ENCODE measurements around the gene LRRC23.
A peak's percentile ranks its signal among the peaks of the same experiment; 100 is the strongest.

LRRC23 gene

GRCh38 chr12:6919588-6919987 lies 15.0 kb downstream of the LRRC23 start:
- no peak overlapping the region for H2AFZ ChIP-seq (ENCODE audit: low read depth, low read length)
- H3K9me3 ChIP-seq (ENCODE audit: low read length) = no peaks in the 10 kb centered on the region
- H3K4me3 ChIP-seq (ENCODE audit: low read length) = no peak overlapping the region
- peaks cover 10% of the 10 kb centered on the region for H3K36me3 ChIP-seq (ENCODE audit: insufficient read depth, low read length)
- no peaks in the 10 kb centered on the region for H3K27me3 ChIP-seq (ENCODE audit: insufficient read depth, low read length)
- peaks cover 27% of the 10 kb centered on the region for H3K4me1 ChIP-seq (ENCODE audit: insufficient read depth, low read length)

- Histone ChIP-seq H2AFZ (ENCODE audit: low read depth, low read length) (no peak overlapping the region), H3K4me3 (ENCODE audit: low read length) (no peak overlapping the region), H3K27me3 (ENCODE audit: insufficient read depth, low read length) (no peaks in the 10 kb centered on the region), H3K4me1 (ENCODE audit: insufficient read depth, low read length) (peaks cover 37% of the 10 kb centered on the region), H3K36me3 (ENCODE audit: insufficient read depth, low read length) (peaks cover 10% of the 10 kb centered on the region), H3K9me3 (ENCODE audit: low read length) (no peaks in the 10 kb centered on the region)
These were observed 16.9 kb downstream of the LRRC23 start for GRCh38 chr12:6921539-6921938.

- Histone ChIP-seq H3K9me3 (ENCODE audit: low read length) (no peaks in the 10 kb centered on the region), H3K4me3 (ENCODE audit: low read length) (no peak overlapping the region), H3K4me1 (ENCODE audit: insufficient read depth, low read length) (peaks cover 45% of the 10 kb centered on the region), H3K36me3 (ENCODE audit: insufficient read depth, low read length) (peaks cover 10% of the 10 kb centered on the region), H3K27me3 (ENCODE audit: insufficient read depth, low read length) (no peaks in the 10 kb centered on the region), H2AFZ (ENCODE audit: low read depth, low read length) (no peak overlapping the region)
These were observed 17.6 kb downstream of the LRRC23 start for GRCh38 chr12:6921996-6922946.

DNA sequence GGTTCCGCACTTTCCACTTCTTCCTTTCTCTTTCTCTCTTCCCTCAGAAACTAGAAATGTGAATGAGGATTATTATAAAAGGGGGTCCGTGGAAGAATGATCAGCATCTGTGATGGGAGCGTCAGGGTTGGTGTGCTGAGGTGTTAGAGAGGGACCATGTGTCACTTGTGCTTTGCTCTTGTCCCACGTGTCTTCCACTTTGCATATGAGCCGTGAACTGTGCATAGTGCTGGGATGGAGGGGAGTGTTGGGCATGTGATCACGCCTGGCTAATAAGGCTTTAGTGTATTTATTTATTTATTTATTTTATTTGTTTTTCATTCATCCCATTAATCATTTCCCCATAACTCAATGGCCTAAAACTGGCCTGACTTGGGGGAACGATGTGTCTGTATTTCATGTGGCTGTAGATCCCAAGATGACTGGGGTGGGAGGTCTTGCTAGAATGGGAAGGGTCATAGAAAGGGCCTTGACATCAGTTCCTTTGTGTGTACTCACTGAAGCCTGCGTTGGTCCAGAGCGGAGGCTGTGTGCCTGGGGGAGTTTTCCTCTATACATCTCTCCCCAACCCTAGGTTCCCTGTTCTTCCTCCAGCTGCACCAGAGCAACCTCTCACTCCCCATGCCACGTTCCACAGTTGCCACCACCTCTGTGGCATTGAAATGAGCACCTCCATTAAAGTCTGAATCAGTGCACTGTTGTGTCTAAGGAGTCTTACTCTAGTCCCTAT lies 18.5 kb downstream of the LRRC23 start:
- Histone ChIP-seq H2AFZ (ENCODE audit: low read depth, low read length) (no peak overlapping the region), H3K4me1 (ENCODE audit: insufficient read depth, low read length) (peaks cover 45% of the 10 kb centered on the region), H3K36me3 (ENCODE audit: insufficient read depth, low read length) (peaks cover 10% of the 10 kb centered on the region), H3K27me3 (ENCODE audit: insufficient read depth, low read length) (no peaks in the 10 kb centered on the region), H3K9me3 (ENCODE audit: low read length) (no peaks in the 10 kb centered on the region), H3K4me3 (ENCODE audit: low read length) (no peak overlapping the region)

DNA sequence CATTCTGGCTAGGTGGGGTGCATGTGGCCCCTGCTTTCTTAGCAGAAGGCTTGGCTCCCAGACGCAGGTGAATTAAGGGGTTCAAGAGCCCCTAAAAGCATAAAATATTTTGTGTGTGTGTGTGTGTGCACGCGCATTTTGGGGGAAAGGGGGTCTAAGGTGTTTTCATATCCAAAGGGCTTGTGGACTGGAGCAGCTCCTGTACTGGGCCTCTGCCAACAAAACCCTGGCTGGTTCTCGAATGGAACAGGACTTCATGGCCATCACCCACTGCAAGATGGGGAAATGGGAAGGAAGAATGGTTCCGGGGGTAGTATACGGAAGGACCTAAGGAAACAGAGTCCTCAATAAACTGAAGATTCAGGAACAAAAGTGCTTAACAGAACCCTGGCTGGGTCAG lies 19.2 kb downstream of the LRRC23 start:
- peaks cover 45% of the 10 kb centered on the region for H3K4me1 ChIP-seq (ENCODE audit: insufficient read depth, low read length)
- no peaks in the 10 kb centered on the region for H3K27me3 ChIP-seq (ENCODE audit: insufficient read depth, low read length)
- no peak overlapping the region for H3K4me3 ChIP-seq (ENCODE audit: low read length)
- peaks cover 10% of the 10 kb centered on the region for H3K36me3 ChIP-seq (ENCODE audit: insufficient read depth, low read length)
- H3K9me3 ChIP-seq (ENCODE audit: low read length) = no peaks in the 10 kb centered on the region
- H2AFZ ChIP-seq (ENCODE audit: low read depth, low read length) = no peak overlapping the region

- Histone ChIP-seq H3K27me3 (ENCODE audit: insufficient read depth, low read length) (no peaks in the 10 kb centered on the region), H3K36me3 (ENCODE audit: insufficient read depth, low read length) (peaks cover 6% of the 10 kb centered on the region), H3K4me3 (ENCODE audit: low read length) (peak overlapping the region; percentile 42), H2AFZ (ENCODE audit: low read depth, low read length) (no peak overlapping the region), H3K9me3 (ENCODE audit: low read length) (no peaks in the 10 kb centered on the region), H3K4me1 (ENCODE audit: insufficient read depth, low read length) (peaks cover 57% of the 10 kb centered on the region)
These were observed 20.6 kb downstream of the LRRC23 start for GRCh38 chr12:6925239-6925539.

DNA sequence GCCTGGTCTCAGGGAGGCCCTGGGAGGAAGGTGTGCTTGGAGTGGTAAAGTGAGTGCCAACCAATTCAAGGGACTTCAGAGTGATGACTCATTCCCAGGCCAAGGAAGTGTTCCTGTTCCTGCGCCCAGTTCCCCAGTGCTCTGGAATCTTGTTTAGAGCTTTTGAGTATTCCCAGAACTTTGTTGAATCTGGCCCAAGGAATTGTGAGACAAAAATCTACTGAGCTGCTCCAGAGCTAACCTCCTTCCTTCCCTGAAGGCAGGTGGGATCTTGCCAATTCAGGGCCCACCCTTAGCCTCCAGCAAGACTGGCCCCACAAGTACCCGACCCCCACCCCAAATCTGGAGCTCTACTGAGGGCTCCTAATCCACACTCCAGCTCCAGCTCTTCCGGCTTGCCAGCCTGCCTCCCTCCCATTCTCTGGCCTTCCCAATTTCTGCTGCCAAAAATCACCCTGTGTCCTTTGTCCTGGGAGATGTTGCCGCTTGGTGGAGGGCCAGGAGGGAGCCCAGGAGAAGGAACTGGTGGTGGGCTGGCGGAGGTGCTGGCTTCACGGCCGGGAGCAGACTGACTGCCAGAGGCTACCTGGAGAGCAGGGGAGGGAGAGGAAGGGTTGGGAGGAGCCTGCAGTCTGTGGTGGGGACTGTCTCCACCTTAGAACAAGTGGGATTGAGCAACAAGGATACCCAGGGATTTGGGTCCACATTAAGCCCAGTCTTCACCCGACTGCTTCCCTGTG lies 21.1 kb downstream of the LRRC23 start:
- Histone ChIP-seq H3K4me3 (ENCODE audit: low read length) (peak overlapping the region; percentile 42), H2AFZ (ENCODE audit: low read depth, low read length) (no peak overlapping the region), H3K27me3 (ENCODE audit: insufficient read depth, low read length) (no peaks in the 10 kb centered on the region), H3K36me3 (ENCODE audit: insufficient read depth, low read length) (peaks cover 6% of the 10 kb centered on the region), H3K4me1 (ENCODE audit: insufficient read depth, low read length) (peaks cover 58% of the 10 kb centered on the region), H3K9me3 (ENCODE audit: low read length) (no peaks in the 10 kb centered on the region)

DNA sequence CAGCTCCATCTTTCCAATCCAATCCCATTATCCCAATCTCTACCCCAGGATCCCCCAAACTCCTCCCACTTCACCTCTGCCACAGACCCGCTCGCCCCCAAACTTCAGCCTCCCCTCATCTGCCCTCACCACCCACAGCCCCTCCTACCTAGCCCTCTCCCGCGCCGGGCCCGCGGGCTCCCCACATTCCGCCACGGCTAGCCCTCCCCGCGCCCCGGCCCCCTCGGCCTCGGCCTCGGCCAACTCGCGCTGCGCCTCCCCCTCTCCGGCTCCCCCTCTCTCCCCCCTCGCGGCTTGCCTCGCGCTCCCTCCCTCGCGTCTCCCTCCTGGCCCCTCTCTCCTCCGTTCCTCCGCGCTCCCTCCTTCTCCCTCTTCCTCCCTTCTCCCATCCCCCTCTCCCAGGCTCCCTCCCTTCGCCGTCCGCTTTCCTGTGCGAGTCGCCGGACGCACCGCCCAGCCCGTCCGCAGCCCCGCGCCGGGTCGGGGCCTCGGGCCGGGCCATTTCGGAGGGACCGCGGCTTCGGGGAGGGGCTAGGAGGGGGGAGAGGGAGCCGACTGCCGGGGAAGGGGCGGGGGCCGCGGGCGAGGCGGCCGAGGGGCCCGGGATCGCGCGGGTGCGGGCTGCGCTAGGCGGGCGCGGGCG lies 22.9 kb downstream of the LRRC23 start, which contains the start of gene ATN1:
ATN1 (plus strand) TSS at position 581 of the 643 bp plus-strand sequence. CDS start 6,043 bp downstream, outside the sequence.
- Histone ChIP-seq H3K27me3 (ENCODE audit: insufficient read depth, low read length) (no peaks in the 10 kb centered on the region), H2AFZ (ENCODE audit: low read depth, low read length) (peak within 1 kb of the TSS; percentile 68), H3K36me3 (ENCODE audit: insufficient read depth, low read length) (no peaks in the 10 kb centered on the region), H3K4me3 (ENCODE audit: low read length) (peak within 1 kb of the TSS; percentile 94), H3K9me3 (ENCODE audit: low read length) (no peaks in the 10 kb centered on the region), H3K4me1 (ENCODE audit: insufficient read depth, low read length) (peaks cover 58% of the 10 kb centered on the region)

- Histone ChIP-seq H2AFZ (ENCODE audit: low read depth, low read length) (no peak overlapping the region), H3K9me3 (ENCODE audit: low read length) (no peaks in the 10 kb centered on the region), H3K4me1 (ENCODE audit: insufficient read depth, low read length) (peaks cover 53% of the 10 kb centered on the region), H3K4me3 (ENCODE audit: low read length) (peak overlapping the region; percentile 94), H3K27me3 (ENCODE audit: insufficient read depth, low read length) (no peaks in the 10 kb centered on the region), H3K36me3 (ENCODE audit: insufficient read depth, low read length) (peaks cover 5% of the 10 kb centered on the region)
These were observed 23.5 kb downstream of the LRRC23 start for GRCh38 chr12:6928022-6928702.

DNA sequence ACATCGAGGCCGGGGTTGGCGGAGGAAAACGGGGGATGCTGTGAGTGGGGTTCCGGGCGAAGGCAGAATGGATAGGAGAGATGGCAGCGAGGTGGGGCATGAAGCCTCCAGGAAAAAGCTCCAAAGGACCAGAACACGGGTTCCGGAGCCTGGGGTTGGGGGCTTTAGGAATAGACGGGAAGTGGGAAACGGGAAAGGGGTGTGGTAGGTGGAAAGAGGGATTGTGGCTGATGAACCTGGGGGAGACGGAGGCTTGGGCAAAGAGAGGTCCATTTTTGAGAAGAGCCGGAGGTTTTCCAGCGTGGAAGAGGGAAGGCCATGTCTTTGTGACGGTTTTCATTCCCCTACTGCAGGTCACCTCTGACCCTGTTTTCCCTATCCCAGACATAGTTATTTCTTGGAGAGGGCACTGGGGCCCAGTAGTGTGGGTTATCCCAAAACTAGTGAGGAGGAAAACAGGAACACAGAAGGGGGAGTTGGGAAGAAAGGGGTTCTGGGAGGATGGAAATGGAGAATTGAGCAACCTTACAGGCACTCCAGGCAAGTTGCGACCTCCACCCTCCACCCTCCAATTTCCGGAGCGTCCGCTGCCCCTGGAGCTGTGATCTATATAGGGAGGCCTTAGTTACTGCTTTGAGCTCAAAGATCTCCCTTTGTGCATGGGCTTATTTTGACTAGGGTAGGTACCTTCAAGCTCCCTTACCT lies 24.2 kb downstream of the LRRC23 start:
- Histone ChIP-seq H2AFZ (ENCODE audit: low read depth, low read length) (no peak overlapping the region), H3K9me3 (ENCODE audit: low read length) (no peaks in the 10 kb centered on the region), H3K4me3 (ENCODE audit: low read length) (peak overlapping the region; percentile 94), H3K27me3 (ENCODE audit: insufficient read depth, low read length) (no peaks in the 10 kb centered on the region), H3K4me1 (ENCODE audit: insufficient read depth, low read length) (peaks cover 46% of the 10 kb centered on the region), H3K36me3 (ENCODE audit: insufficient read depth, low read length) (peaks cover 11% of the 10 kb centered on the region)

DNA sequence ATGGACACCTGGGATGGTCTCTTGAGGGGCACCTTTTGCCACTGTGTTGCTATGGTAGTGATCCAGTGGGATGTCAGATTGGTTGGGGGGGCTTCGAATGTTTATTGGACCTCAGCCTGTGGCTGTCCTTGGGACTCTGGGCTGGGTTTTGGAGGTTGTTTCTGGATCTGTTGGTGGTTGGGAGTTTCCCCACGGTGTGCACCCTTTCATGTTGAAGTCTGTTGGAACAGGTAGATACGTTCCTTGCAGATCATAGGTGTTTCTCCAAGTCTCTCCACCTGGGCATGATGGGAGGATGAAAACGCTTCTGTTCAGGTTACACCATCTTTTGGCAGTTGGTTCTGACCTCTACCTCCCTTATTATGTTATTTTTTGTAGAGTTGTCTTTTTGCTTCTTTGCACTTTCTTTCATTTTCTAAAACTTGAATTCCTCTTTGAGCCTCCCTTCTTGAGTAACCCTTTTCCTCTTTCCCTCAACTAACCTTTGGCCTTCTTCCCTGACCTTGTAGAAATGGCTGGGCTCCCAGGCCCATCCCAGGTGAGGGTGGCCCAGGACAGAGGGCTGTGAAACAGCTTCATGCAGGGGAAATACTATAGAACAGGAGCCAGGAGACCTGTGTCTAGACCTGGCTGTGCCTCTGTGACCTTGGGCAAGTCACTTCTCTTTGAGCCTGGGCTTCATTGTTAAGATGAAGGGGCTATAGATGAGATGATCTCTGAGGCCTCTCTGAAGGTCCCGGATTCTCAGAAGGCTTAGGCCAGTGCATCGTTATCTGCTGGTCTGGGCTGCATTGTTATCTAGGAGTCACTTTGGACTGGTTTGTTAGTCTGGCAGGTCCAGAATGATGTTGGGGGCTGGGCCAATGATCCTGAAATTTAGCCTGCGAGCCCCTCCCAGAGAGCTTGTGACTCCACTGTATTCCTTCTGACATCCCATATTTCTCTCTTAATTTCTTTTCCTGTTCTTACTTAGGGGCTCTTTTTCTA lies 25.1 kb downstream of the LRRC23 start:
- H2AFZ ChIP-seq (ENCODE audit: low read depth, low read length) = no peak overlapping the region
- peak overlapping the region; percentile 94 for H3K4me3 ChIP-seq (ENCODE audit: low read length)
- H3K4me1 ChIP-seq (ENCODE audit: insufficient read depth, low read length) = peaks cover 39% of the 10 kb centered on the region
- peaks cover 20% of the 10 kb centered on the region for H3K36me3 ChIP-seq (ENCODE audit: insufficient read depth, low read length)
- H3K9me3 ChIP-seq (ENCODE audit: low read length) = no peaks in the 10 kb centered on the region
- no peaks in the 10 kb centered on the region for H3K27me3 ChIP-seq (ENCODE audit: insufficient read depth, low read length)

All from neuron (in vitro differentiated cells).